GM21529 (cell line): ENCODE results near the gene ATL2.

ENCODE experiments used
- ATAC-seq: cut with Tn5 transposase; IDR thresholded peaks from one replicate; pipeline ENCODE4 v1.9.1; 2021; ENCODE audit not compliant: unreplicated experiment

The ATL2 gene

GRCh38 chr2:38254796-38255195 lies 122.3 kb downstream of the ATL2 start:
- no peak for ATAC-seq

- no peak for ATAC-seq
Measured at GRCh38 chr2:38251940-38252339, 125.1 kb downstream of the ATL2 start.

- ATAC-seq: no peak
Measured at GRCh38 chr2:38248707-38249106, 128.4 kb downstream of the ATL2 start.

GRCh38 chr2:38248255-38248654 lies 128.8 kb downstream of the ATL2 start:
- no peak for ATAC-seq

GRCh38 chr2:38246105-38246504 lies 131.0 kb downstream of the ATL2 start:
- ATAC-seq: no peak

- ATAC-seq: no peak
Measured at GRCh38 chr2:38245114-38245641, 131.9 kb downstream of the ATL2 start.

GRCh38 chr2:38244301-38244700 lies 132.8 kb downstream of the ATL2 start:
- ATAC-seq: no peak
